Measurements from ENCODE around the gene ABI3. TPM values are rescaled to one million over a fixed set of nuclear protein-coding genes. Genes with fewer than 3 reads are reported as not detected.

Gene ABI3
- total and polyA plus RNA-seq, 4 experiments from 2014 or later: 9.5 to 24.5 (median 12.9) TPM

- no peak for DNase-seq
- peaks cover 10 to 17% (median 15%) of the 10 kb centered on the region in 4 donors for H3K4me1 Mint-ChIP-seq
- ChIA-PET POLR2A (ENCODE audit: partially characterized antibody) (interaction anchor here (1.0 kb wide), 1 partner anchor 13 kb away, joined by 5 read pairs; no protein-coding TSS in a partner anchor), CTCF (ENCODE audit: partially characterized antibody) (interaction anchor here (0.6 to 1.5 kb wide), 2 partner anchors 18 to 1094 kb away, joined by 3 to 4 read pairs; no protein-coding TSS in a partner anchor)
- no peaks in the 10 kb centered on the region for H3K27me3 ChIP-seq (ENCODE audit: insufficient read depth, low read length)
- H3K4me3 ChIP-seq (ENCODE audit: low read length in 2 of 2): no peak overlapping the region
- no peaks in the 10 kb centered on the region for H3K9me3 ChIP-seq (ENCODE audit: control insufficient read depth in 1 of 2, low read length in 2 of 2)
- peaks cover 14% of the 10 kb centered on the region for H3K4me1 ChIP-seq (ENCODE audit: insufficient read depth, low read length)
- H3K4me3 Mint-ChIP-seq: no peak overlapping the region
- no peak overlapping the region for H3K27ac Mint-ChIP-seq
- intact Hi-C loops (cut with micrococcal nuclease): no loop called here
- no peaks in the 10 kb centered on the region for H3K36me3 ChIP-seq (ENCODE audit: insufficient read depth, low read length)
- peaks cover 0 to 1% (median 0%) of the 10 kb centered on the region in 8 donors for H3K9me3 Mint-ChIP-seq
- peaks cover 0 to 6% of the 10 kb centered on the region in 2 donors for H3K36me3 Mint-ChIP-seq
- no peak overlapping the region for H3K27ac ChIP-seq (ENCODE audit: low read depth, low read length)
- no peaks in the 10 kb centered on the region for H3K27me3 Mint-ChIP-seq
Observed at GRCh38 chr17:49204516-49204915, 6.0 kb upstream of the ABI3 start.

- H3K27ac Mint-ChIP-seq: peak overlapping the region; percentile 56 to 95 (median 91)
- intact Hi-C loops (cut with micrococcal nuclease): no loop called here
- Histone ChIP-seq H3K27me3 (ENCODE audit: insufficient read depth, low read length) (no peaks in the 10 kb centered on the region), H3K4me1 (ENCODE audit: insufficient read depth, low read length) (peaks cover 59% of the 10 kb centered on the region), H3K9me3 (ENCODE audit: control insufficient read depth in 1 of 2, low read length in 2 of 2) (no peaks in the 10 kb centered on the region), H3K4me3 (ENCODE audit: low read length in 2 of 2) (no peak overlapping the region), H3K36me3 (ENCODE audit: insufficient read depth, low read length) (no peaks in the 10 kb centered on the region), H3K27ac (ENCODE audit: low read depth, low read length) (peak overlapping the region; percentile 65)
- DNase-seq: no peak
- H3K9me3 Mint-ChIP-seq: no peaks in the 10 kb centered on the region
- H3K27me3 Mint-ChIP-seq: no peaks in the 10 kb centered on the region
- H3K36me3 Mint-ChIP-seq: peaks cover 0 to 6% of the 10 kb centered on the region in 2 donors
- ChIA-PET POLR2A (ENCODE audit: partially characterized antibody) (interaction anchor here (0.8 to 12.1 kb wide), 9 partner anchors 9 to 17 kb away, joined by 3 to 169 read pairs (median 4); no protein-coding TSS in a partner anchor), CTCF (ENCODE audit: partially characterized antibody) (interaction anchor here (0.7 to 3.3 kb wide), 9 partner anchors 8 to 29 kb away, joined by 3 to 16 read pairs (median 6); no protein-coding TSS in a partner anchor)
- H3K4me1 Mint-ChIP-seq: peaks cover 40 to 59% (median 54%) of the 10 kb centered on the region in 4 donors
- H3K4me3 Mint-ChIP-seq: peak overlapping the region; percentile 92 to 98 (median 96)
Observed at GRCh38 chr17:49209061-49209571, 1.4 kb upstream of the ABI3 start.

GRCh38 chr17:49213399-49213798 is 2.9 kb downstream of the ABI3 start:
- Histone ChIP-seq H3K4me3 (ENCODE audit: low read length in 2 of 2) (no peak overlapping the region), H3K27me3 (ENCODE audit: insufficient read depth, low read length) (no peaks in the 10 kb centered on the region), H3K9me3 (ENCODE audit: control insufficient read depth in 1 of 2, low read length in 2 of 2) (no peaks in the 10 kb centered on the region), H3K27ac (ENCODE audit: low read depth, low read length) (no peak overlapping the region), H3K4me1 (ENCODE audit: insufficient read depth, low read length) (peaks cover 99% of the 10 kb centered on the region), H3K36me3 (ENCODE audit: insufficient read depth, low read length) (no peaks in the 10 kb centered on the region)
- H3K27ac Mint-ChIP-seq: peak overlapping the region; percentile 3 to 89 (median 74)
- POLR2A ChIA-PET (ENCODE audit: partially characterized antibody): interaction anchor here (12.1 kb wide), 1 partner anchor 20 kb away, joined by 169 read pairs; no protein-coding TSS in a partner anchor
- H3K27me3 Mint-ChIP-seq: no peaks in the 10 kb centered on the region
- peaks cover 70 to 92% (median 80%) of the 10 kb centered on the region in 4 donors for H3K4me1 Mint-ChIP-seq
- H3K9me3 Mint-ChIP-seq: peaks cover 0 to 2% (median 0%) of the 10 kb centered on the region in 8 donors
- intact Hi-C loops (cut with micrococcal nuclease): no loop called here
- H3K36me3 Mint-ChIP-seq: peaks cover 9 to 10% of the 10 kb centered on the region in 2 donors
- CTCF ChIA-PET (ENCODE audit: partially characterized antibody): interaction anchor here (1.2 to 3.6 kb wide), 3 partner anchors 9 to 34 kb away, joined by 3 to 16 read pairs (median 5); no protein-coding TSS in a partner anchor
- peak overlapping the region; percentile 18 to 98 (median 53) for H3K4me3 Mint-ChIP-seq
- DNase-seq: no peak

GRCh38 chr17:49213847-49214246 is 3.3 kb downstream of the ABI3 start:
- H3K27me3 ChIP-seq (ENCODE audit: insufficient read depth, low read length): no peaks in the 10 kb centered on the region
- DNase-seq: no peak
- peak overlapping the region in 7 of 8 donors; percentile 14 to 98 (median 47) for H3K4me3 Mint-ChIP-seq
- H3K4me1 ChIP-seq (ENCODE audit: insufficient read depth, low read length): peaks cover 99% of the 10 kb centered on the region
- H3K4me3 ChIP-seq (ENCODE audit: low read length in 2 of 2): no peak overlapping the region
- no peaks in the 10 kb centered on the region for H3K9me3 ChIP-seq (ENCODE audit: control insufficient read depth in 1 of 2, low read length in 2 of 2)
- no peaks in the 10 kb centered on the region for H3K36me3 ChIP-seq (ENCODE audit: insufficient read depth, low read length)
- H3K27ac ChIP-seq (ENCODE audit: low read depth, low read length): no peak overlapping the region
- H3K27ac Mint-ChIP-seq: peak overlapping the region in 6 of 7 donors; percentile 3 to 89 (median 76)
- H3K36me3 Mint-ChIP-seq: peaks cover 9 to 10% of the 10 kb centered on the region in 2 donors
- ChIA-PET CTCF (ENCODE audit: partially characterized antibody) (interaction anchor here (0.6 to 3.6 kb wide), 3 partner anchors 8 to 62 kb away, joined by 3 to 16 read pairs (median 5); no protein-coding TSS in a partner anchor), POLR2A (ENCODE audit: partially characterized antibody) (interaction anchor here (12.1 kb wide), 1 partner anchor 20 kb away, joined by 169 read pairs; no protein-coding TSS in a partner anchor)
- intact Hi-C loops (cut with micrococcal nuclease): no loop called here
- H3K4me1 Mint-ChIP-seq: peaks cover 71 to 93% (median 81%) of the 10 kb centered on the region in 4 donors
- H3K9me3 Mint-ChIP-seq: peaks cover 0 to 2% (median 0%) of the 10 kb centered on the region in 8 donors
- no peaks in the 10 kb centered on the region for H3K27me3 Mint-ChIP-seq

GRCh38 chr17:49214676-49215360 is 4.3 kb downstream of the ABI3 start:
- Histone ChIP-seq H3K4me1 (ENCODE audit: insufficient read depth, low read length) (peaks cover 99% of the 10 kb centered on the region), H3K9me3 (ENCODE audit: control insufficient read depth in 1 of 2, low read length in 2 of 2) (no peaks in the 10 kb centered on the region), H3K36me3 (ENCODE audit: insufficient read depth, low read length) (no peaks in the 10 kb centered on the region), H3K27me3 (ENCODE audit: insufficient read depth, low read length) (no peaks in the 10 kb centered on the region), H3K27ac (ENCODE audit: low read depth, low read length) (no peak overlapping the region), H3K4me3 (ENCODE audit: low read length in 2 of 2) (no peak overlapping the region)
- CTCF ChIA-PET (ENCODE audit: partially characterized antibody): interaction anchor here (1.5 to 3.6 kb wide), 5 partner anchors 7 to 35 kb away, joined by 4 to 28 read pairs (median 10); no protein-coding TSS in a partner anchor
- Mint-ChIP-seq H3K4me3 (peak overlapping the region in 7 of 8 donors; percentile 31 to 79 (median 62)), H3K4me1 (peaks cover 64 to 92% (median 78%) of the 10 kb centered on the region in 4 donors), H3K27ac (peak overlapping the region; percentile 61 to 95 (median 85)), H3K9me3 (peaks cover 0 to 2% (median 0%) of the 10 kb centered on the region in 8 donors), H3K36me3 (peaks cover 9 to 10% of the 10 kb centered on the region in 2 donors), H3K27me3 (no peaks in the 10 kb centered on the region)
- POLR2A ChIA-PET (ENCODE audit: partially characterized antibody): interaction anchor here (0.9 to 12.1 kb wide), 5 partner anchors 10 to 21 kb away, joined by 3 to 169 read pairs (median 4); no protein-coding TSS in a partner anchor
- DNase-seq: no peak
- intact Hi-C loops (cut with micrococcal nuclease): no loop called here

- Mint-ChIP-seq H3K4me3 (peak overlapping the region in 7 of 8 donors; percentile 61 to 81 (median 73)), H3K27ac (peak overlapping the region; percentile 75 to 94 (median 91)), H3K4me1 (peaks cover 55 to 80% (median 65%) of the 10 kb centered on the region in 4 donors), H3K9me3 (peaks cover 0 to 2% (median 0%) of the 10 kb centered on the region in 8 donors), H3K27me3 (no peaks in the 10 kb centered on the region), H3K36me3 (peaks cover 9 to 10% of the 10 kb centered on the region in 2 donors)
- intact Hi-C loops (cut with micrococcal nuclease): no loop called here
- Histone ChIP-seq H3K27me3 (ENCODE audit: insufficient read depth, low read length) (no peaks in the 10 kb centered on the region), H3K27ac (ENCODE audit: low read depth, low read length) (peak overlapping the region; percentile 27), H3K4me1 (ENCODE audit: insufficient read depth, low read length) (peaks cover 89% of the 10 kb centered on the region), H3K36me3 (ENCODE audit: insufficient read depth, low read length) (no peaks in the 10 kb centered on the region), H3K9me3 (ENCODE audit: control insufficient read depth in 1 of 2, low read length in 2 of 2) (no peaks in the 10 kb centered on the region), H3K4me3 (ENCODE audit: low read length in 2 of 2) (no peak overlapping the region)
- ChIA-PET CTCF (ENCODE audit: partially characterized antibody) (interaction anchor here (1.8 to 3.1 kb wide), 2 partner anchors 10 to 36 kb away, joined by 13 to 28 read pairs; no protein-coding TSS in a partner anchor), POLR2A (ENCODE audit: partially characterized antibody) (interaction anchor here (0.5 to 12.1 kb wide), 3 partner anchors 15 to 1197 kb away, joined by 3 to 169 read pairs (median 4); no protein-coding TSS in a partner anchor)
- no peak for DNase-seq
Observed at GRCh38 chr17:49216482-49216881, 6.0 kb downstream of the ABI3 start.
